Thyroid gland (tissue), 4 donors: Measurements from ENCODE around the gene CANT1.

Experiments
- CTCF ChIP-seq, 6 experiments: fragments of 200-600 bp in 3 of 6; fragments of 450-650 bp in 3 of 6; sonication (generic) in 3 of 6; IDR thresholded peaks; one replicate each; pipeline ENCODE4 v1.5.1; 2016 to 2019; ENCODE audit warnings: antibody characterized with exemption in 6 of 6, mild to moderate bottlenecking in 2 of 6, inconsistent platforms in 1 of 6, moderate library complexity in 1 of 6
- POLR2A ChIP-seq, 2 donors: fragments of 450-650 bp; IDR thresholded peaks; one replicate each; pipeline ENCODE4 v1.6.1; 2017; ENCODE audit warnings: antibody characterized with exemption in 2 of 2, mild to moderate bottlenecking in 2 of 2, moderate library complexity in 1 of 2

GRCh38 chr17:78999056-78999768 lies 10.4 kb downstream of the CANT1 start:
- TF ChIP-seq CTCF (IDR thresholded peaks at IDR 0.05) (no peak), POLR2A (IDR thresholded peaks at IDR 0.05) (no peak)
